ENCODE results near the gene ELP4.

Gene ELP4

GRCh38 chr11:31747581-31747980 lies 238.0 kb downstream of the ELP4 start:
- Histone ChIP-seq H3K9me2 (replicated peaks; ENCODE audit: low read depth, low read length) (no peaks in the 10 kb centered on the region), H4K20me1 (ENCODE audit: insufficient read depth, low read length, poor library complexity, severe bottlenecking) (no peaks in the 10 kb centered on the region), H3K4me1 (ENCODE audit: insufficient read depth, low read length, poor library complexity, severe bottlenecking) (peaks cover 10% of the 10 kb centered on the region), H3K27me3 (ENCODE audit: insufficient read depth, low read length, poor library complexity, severe bottlenecking) (no peaks in the 10 kb centered on the region), H2AFZ (ENCODE audit: low read length) (no peak overlapping the region), H3K9ac (ENCODE audit: low read depth, low read length, poor library complexity, severe bottlenecking) (no peak overlapping the region), H3F3A (ENCODE audit: low read depth) (peaks cover 7% of the 10 kb centered on the region), H3K4me3 (ENCODE audit: low read length, poor library complexity, severe bottlenecking) (no peak overlapping the region), H3K36me3 (ENCODE audit: insufficient read depth, low read length) (no peaks in the 10 kb centered on the region), H3K79me2 (ENCODE audit: insufficient read depth, low read length) (no peaks in the 10 kb centered on the region), H3K9me3 (ENCODE audit: insufficient read depth, low read depth, low read length) (no peaks in the 10 kb centered on the region), H3K4me2 (ENCODE audit: low read depth, low read length, poor library complexity, severe bottlenecking) (no peak overlapping the region)
- TF ChIP-seq CTCF (conservative IDR thresholded peaks at IDR 0.05; ENCODE audit: low read length) (no peak), EZH2phosphoT487 (IDR thresholded peaks at IDR 0.05; ENCODE audit: borderline replicate concordance) (no peak)

DNA sequence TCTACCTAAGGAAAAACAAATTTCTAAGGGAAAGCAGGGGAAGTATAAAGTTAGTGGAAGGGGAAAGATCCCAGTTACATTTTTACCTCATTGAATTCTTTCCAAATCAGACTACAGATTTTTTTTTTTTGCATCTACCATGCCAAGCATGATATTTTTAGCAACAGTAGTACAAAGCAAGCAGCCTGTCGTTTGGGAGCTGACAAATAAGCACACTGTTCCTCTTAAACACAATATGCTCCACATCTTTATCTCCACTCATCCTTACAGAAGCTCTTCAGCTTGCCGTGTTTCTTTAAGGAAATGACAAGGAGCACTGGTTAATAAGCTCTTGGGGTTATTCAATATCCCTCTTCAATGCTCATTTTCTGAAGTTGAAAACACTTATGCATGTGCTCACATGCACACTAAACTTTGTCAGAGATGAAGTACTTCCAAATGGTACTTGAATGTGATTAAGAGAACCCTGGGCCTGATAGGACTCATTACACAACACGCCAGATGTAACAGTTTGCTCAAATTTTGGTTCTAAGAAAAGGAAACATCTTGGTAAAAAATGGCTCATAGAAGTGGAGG lies 247.8 kb downstream of the ELP4 start:
- H3K9ac ChIP-seq (ENCODE audit: low read depth, low read length, poor library complexity, severe bottlenecking), result no peak overlapping the region
- no peaks in the 10 kb centered on the region for H3K79me2 ChIP-seq (ENCODE audit: insufficient read depth, low read length)
- no peak overlapping the region for H3K4me3 ChIP-seq (ENCODE audit: low read length, poor library complexity, severe bottlenecking)
- no peaks in the 10 kb centered on the region for H3K36me3 ChIP-seq (ENCODE audit: insufficient read depth, low read length)
- H3K4me2 ChIP-seq (ENCODE audit: low read depth, low read length, poor library complexity, severe bottlenecking), result no peak overlapping the region
- H3K27me3 ChIP-seq (ENCODE audit: insufficient read depth, low read length, poor library complexity, severe bottlenecking), result no peaks in the 10 kb centered on the region
- no peaks in the 10 kb centered on the region for H3K9me3 ChIP-seq (ENCODE audit: insufficient read depth, low read depth, low read length)
- no peaks in the 10 kb centered on the region for H3K9me2 ChIP-seq (replicated peaks; ENCODE audit: low read depth, low read length)
- no peak overlapping the region for H2AFZ ChIP-seq (ENCODE audit: low read length)
- H3F3A ChIP-seq (ENCODE audit: low read depth), result no peaks in the 10 kb centered on the region
- H4K20me1 ChIP-seq (ENCODE audit: insufficient read depth, low read length, poor library complexity, severe bottlenecking), result no peaks in the 10 kb centered on the region
- H3K4me1 ChIP-seq (ENCODE audit: insufficient read depth, low read length, poor library complexity, severe bottlenecking), result no peaks in the 10 kb centered on the region
- TF ChIP-seq EZH2phosphoT487 (IDR thresholded peaks at IDR 0.05; ENCODE audit: borderline replicate concordance), result no peak
- no peak for TF ChIP-seq CTCF (conservative IDR thresholded peaks at IDR 0.05; ENCODE audit: low read length)

GRCh38 chr11:31761636-31762035 lies 252.1 kb downstream of the ELP4 start:
- Histone ChIP-seq H3K9ac (ENCODE audit: low read depth, low read length, poor library complexity, severe bottlenecking) (no peak overlapping the region), H3K79me2 (ENCODE audit: insufficient read depth, low read length) (no peaks in the 10 kb centered on the region), H3K4me3 (ENCODE audit: low read length, poor library complexity, severe bottlenecking) (no peak overlapping the region), H3K9me2 (replicated peaks; ENCODE audit: low read depth, low read length) (no peaks in the 10 kb centered on the region), H3K27me3 (ENCODE audit: insufficient read depth, low read length, poor library complexity, severe bottlenecking) (no peaks in the 10 kb centered on the region), H4K20me1 (ENCODE audit: insufficient read depth, low read length, poor library complexity, severe bottlenecking) (no peaks in the 10 kb centered on the region), H3K9me3 (ENCODE audit: insufficient read depth, low read depth, low read length) (no peaks in the 10 kb centered on the region), H3F3A (ENCODE audit: low read depth) (no peaks in the 10 kb centered on the region), H3K4me1 (ENCODE audit: insufficient read depth, low read length, poor library complexity, severe bottlenecking) (no peaks in the 10 kb centered on the region), H3K4me2 (ENCODE audit: low read depth, low read length, poor library complexity, severe bottlenecking) (no peak overlapping the region), H2AFZ (ENCODE audit: low read length) (no peak overlapping the region), H3K36me3 (ENCODE audit: insufficient read depth, low read length) (no peaks in the 10 kb centered on the region)
- no peak for TF ChIP-seq CTCF (conservative IDR thresholded peaks at IDR 0.05; ENCODE audit: low read length)
- no peak for TF ChIP-seq EZH2phosphoT487 (IDR thresholded peaks at IDR 0.05; ENCODE audit: borderline replicate concordance)
